K562 (cell line): ENCODE results near the gene ACAT2. TPM values are rescaled to one million over a fixed set of nuclear protein-coding genes. Genes with fewer than 3 reads are reported as not detected.

ENCODE experiments used
- ADNP ChIP-seq: fragments of 200-800 bp; sonication (Bioruptor generic); IDR thresholded peaks from 2 replicates; pipeline ENCODE4 v1.6.1; 2016; ENCODE audit warnings: missing genetic modification characterization, missing compliant biosample characterization
- ASH1L ChIP-seq: fragments of 450-650 bp; IDR thresholded peaks from 2 replicates; pipeline ENCODE4 v1.6.1; 2018; ENCODE audit warnings: borderline replicate concordance, mild to moderate bottlenecking, low read depth; ENCODE audit not compliant: partially characterized antibody
- C11orf30 ChIP-seq: fragments of 450-650 bp; IDR thresholded peaks from 2 replicates; pipeline ENCODE4 v1.6.1; 2016; ENCODE audit warnings: low read depth, mild to moderate bottlenecking
- CAMTA2 ChIP-seq: fragments of 250-450 bp; sonication (Bioruptor Pico); conservative IDR thresholded peaks from 2 replicates; pipeline ENCODE4 v1.5.1; 2022
- CBX2 ChIP-seq: fragments of 200-600 bp; sonication (generic); IDR thresholded peaks from one replicate; pipeline ENCODE4 v1.6.1; 2012; ENCODE audit warnings: mild to moderate bottlenecking, low read length, inconsistent platforms; ENCODE audit not compliant: insufficient read depth, poor library complexity, severe bottlenecking
- CREB3 ChIP-seq: fragments of 450-650 bp; conservative IDR thresholded peaks from 2 replicates; pipeline ENCODE4 v1.6.1; 2016; ENCODE audit warnings: missing genetic modification characterization, low read depth, mild to moderate bottlenecking, missing compliant biosample characterization, moderate library complexity
- EP400 ChIP-seq: fragments of 450-650 bp; IDR thresholded peaks from 2 replicates; pipeline ENCODE4 v1.6.1; 2017; ENCODE audit warnings: antibody characterized with exemption, mild to moderate bottlenecking, moderate library complexity
- GMEB1 ChIP-seq: fragments of 250-450 bp; sonication (Bioruptor Pico); IDR thresholded peaks from 2 replicates; pipeline ENCODE4 v1.4.0; 2020; ENCODE audit warnings: mild to moderate bottlenecking
- HDAC1 ChIP-seq, 2 experiments: fragments of 450-650 bp; IDR thresholded peaks; 2 replicates each; pipeline ENCODE4 v1.6.1; 2016 to 2017; ENCODE audit warnings: inconsistent platforms in 1 of 2, mild to moderate bottlenecking in 1 of 2, moderate library complexity in 1 of 2
- MCM3 ChIP-seq: fragments of 450-650 bp; IDR thresholded peaks from 2 replicates; pipeline ENCODE4 v1.6.1; 2016
- MEF2D ChIP-seq: conservative IDR thresholded peaks from 2 replicates; pipeline ENCODE4 v1.6.1; 2016; ENCODE audit warnings: low read depth, missing genetic modification characterization, missing compliant biosample characterization
- SMARCC2 ChIP-seq: fragments of 450-650 bp; IDR thresholded peaks from 2 replicates; pipeline ENCODE4 v1.6.1; 2017; ENCODE audit warnings: antibody characterized with exemption, moderate library complexity, mild to moderate bottlenecking, low read depth
- TFE3 ChIP-seq: fragments of 450-650 bp; formaldehyde crosslinking; IDR thresholded peaks from 2 replicates; pipeline ENCODE4 v1.4.0; 2020; ENCODE audit warnings: mild to moderate bottlenecking, mixed read lengths
- XRCC4 ChIP-seq: IDR thresholded peaks from one replicate; pipeline ENCODE4 v1.6.1; 2011; ENCODE audit not compliant: insufficient read depth, insufficient read length; ENCODE audit errors: extremely low read depth
- ZBTB1 ChIP-seq: sonication (generic); formaldehyde crosslinking; IDR thresholded peaks from 2 replicates; pipeline ENCODE4 v1.8.1; 2023; ENCODE audit warnings: missing genetic modification reagents, low read depth, mild to moderate bottlenecking, borderline replicate concordance
- ZBTB2 ChIP-seq: fragments of 450-650 bp; IDR thresholded peaks from 2 replicates; pipeline ENCODE4 v1.6.1; 2016; ENCODE audit warnings: antibody characterized with exemption
- ZFP30 ChIP-seq: fragments of 250-450 bp; sonication (Bioruptor Pico); IDR thresholded peaks from 2 replicates; pipeline ENCODE4 v1.8.0; 2022; ENCODE audit warnings: moderate library complexity, mild to moderate bottlenecking, inconsistent platforms, borderline replicate concordance
- ZNF239 ChIP-seq: fragments of 250-450 bp; sonication (Bioruptor Pico); IDR thresholded peaks from 2 replicates; pipeline ENCODE4 v1.4.0; 2020; ENCODE audit warnings: mild to moderate bottlenecking
- ZNF274 ChIP-seq: IDR thresholded peaks from 2 replicates; pipeline ENCODE4 v1.6.1; 2011; ENCODE audit warnings: low read depth, mild to moderate bottlenecking, low read length, moderate library complexity, borderline replicate concordance
- ZNF444 ChIP-seq: fragments of 250-450 bp; sonication (Bioruptor Pico); IDR thresholded peaks from 2 replicates; pipeline ENCODE4 v1.4.0; 2020; ENCODE audit warnings: mild to moderate bottlenecking, moderate library complexity
- ZNF695 ChIP-seq: fragments of 450-650 bp; formaldehyde crosslinking; IDR thresholded peaks from 2 replicates; pipeline ENCODE4 v1.4.0; 2020; ENCODE audit warnings: mild to moderate bottlenecking, moderate library complexity
- ZNF76 ChIP-seq: fragments of 250-450 bp; sonication (Bioruptor Pico); IDR thresholded peaks from 2 replicates; pipeline ENCODE4 v1.4.0; 2020; ENCODE audit warnings: mild to moderate bottlenecking, moderate library complexity, borderline replicate concordance
- polyA plus RNA-seq, 8 experiments: library from polyadenylated mRNA; depleted of rRNA in 4 of 8; stranded (reverse) in 5 of 8; unstranded in 3 of 8; fragments of >200 nt; fragmentation: Nextera tagmentation in 2 of 8; fragmentation: Illumina TruSeq in 1 of 8; extraction: Ambion mirVana in 2 of 8; extraction: Trizol in 1 of 8; gene quantifications; 2 replicates each; pipeline versions ENCODE4 v1.2.1 to v1.2.3, GENCODE V29; 2011 to 2014; ENCODE audit warnings: inconsistent platforms in 1 of 8, missing spikeins in 1 of 8
- total RNA-seq, 7 experiments: library from RNA; depleted of rRNA in 6 of 7; stranded (reverse); fragments of >200 nt in 6 of 7; fragmentation: Illumina TruSeq in 2 of 7; extraction: Trizol in 2 of 7; gene quantifications; 2 replicates each; pipeline versions ENCODE4 v1.2.1 to v1.2.3, GENCODE V29; 2011 to 2021; ENCODE audit warnings: low replicate concordance in 1 of 7

ACAT2 gene
- total and polyA plus RNA-seq, 9 of the 15 experiments (the other 6 are each of a cell fraction or from before 2014, with no cell fraction given), result 63.0 to 309 (median 144) TPM

- no peak for TF ChIP-seq XRCC4
- TF ChIP-seq ZNF695, result no peak
- no peak for TF ChIP-seq CAMTA2 (CRISPR knock-in tag)
- no peak for TF ChIP-seq ZBTB1 (CRISPR knock-in tag)
- no peak for TF ChIP-seq ZFP30 (CRISPR knock-in tag)
- no peak for TF ChIP-seq TFE3 (CRISPR knock-in tag)
- TF ChIP-seq MCM3, result no peak
- no peak for TF ChIP-seq ZNF444
- no peak for TF ChIP-seq MEF2D (tag)
- TF ChIP-seq ZBTB2, result peak; percentile 87
- TF ChIP-seq HDAC1 (IDR thresholded peaks at IDR 0.05), result peak in 1 of 2 experiments; percentile 92; a peak in 2 of 4 replicates
- no peak for TF ChIP-seq ZNF76 (CRISPR knock-in tag)
- TF ChIP-seq CREB3 (tag), result no peak
- TF ChIP-seq SMARCC2, result no peak
- no peak for TF ChIP-seq ZNF274
- TF ChIP-seq EP400, result peak; percentile 93
- peak; percentile 14; the same call in 1 of the 2 replicates for TF ChIP-seq C11orf30
- 0 out of 2 replicates have a peak, but pooled peaks have one; percentile 12 for TF ChIP-seq GMEB1 (CRISPR knock-in tag)
- no peak for TF ChIP-seq ZNF239 (CRISPR knock-in tag)
- no peak for TF ChIP-seq ADNP (tag)
- peak; percentile 97 for TF ChIP-seq ASH1L
- TF ChIP-seq CBX2, result no peak
These were observed at the start of gene ACAT2 (continued) for GRCh38 chr6:159761873-159762680.
